HUES64 (cell line): ENCODE measurements around the gene CFAP99.

Experiments used
- H3K27ac ChIP-seq: 2 replicates; pipeline ENCODE4 v1.7.0; 2013; ENCODE audit warnings: low read depth, low read length, inconsistent platforms
- H3K27me3 ChIP-seq: 2 replicates; pipeline ENCODE4 v1.6.1; 2013; ENCODE audit warnings: mild to moderate bottlenecking, low read length; ENCODE audit not compliant: insufficient read depth
- H3K36me3 ChIP-seq: 2 replicates; pipeline ENCODE4 v1.6.1; 2013; ENCODE audit warnings: mild to moderate bottlenecking, low read length; ENCODE audit not compliant: insufficient read depth
- H3K4me1 ChIP-seq: 2 replicates; pipeline ENCODE4 v1.6.1; 2013; ENCODE audit warnings: mild to moderate bottlenecking, low read length, moderate library complexity; ENCODE audit not compliant: insufficient read depth
- H3K4me3 ChIP-seq: 2 replicates; pipeline ENCODE4 v1.5.1; 2013; ENCODE audit warnings: mild to moderate bottlenecking, low read length, moderate library complexity
- H3K9ac ChIP-seq: 2 replicates; pipeline ENCODE4 v1.6.1; 2013; ENCODE audit warnings: mild to moderate bottlenecking, low read depth, low read length
- H3K9me3 ChIP-seq: 2 replicates; pipeline ENCODE4 v1.6.1; 2013; ENCODE audit warnings: low read depth, low read length; ENCODE audit not compliant: insufficient read depth
- WGBS: fragments of 150-250, 120-280 bp; methylation state at CpG from one replicate; pipeline ENCODE4 v1.1.7; 2013; ENCODE audit warnings: missing lambda C conversion rate; 5-methylcytosine and 5-hydroxymethylcytosine counted together

Gene CFAP99

DNA sequence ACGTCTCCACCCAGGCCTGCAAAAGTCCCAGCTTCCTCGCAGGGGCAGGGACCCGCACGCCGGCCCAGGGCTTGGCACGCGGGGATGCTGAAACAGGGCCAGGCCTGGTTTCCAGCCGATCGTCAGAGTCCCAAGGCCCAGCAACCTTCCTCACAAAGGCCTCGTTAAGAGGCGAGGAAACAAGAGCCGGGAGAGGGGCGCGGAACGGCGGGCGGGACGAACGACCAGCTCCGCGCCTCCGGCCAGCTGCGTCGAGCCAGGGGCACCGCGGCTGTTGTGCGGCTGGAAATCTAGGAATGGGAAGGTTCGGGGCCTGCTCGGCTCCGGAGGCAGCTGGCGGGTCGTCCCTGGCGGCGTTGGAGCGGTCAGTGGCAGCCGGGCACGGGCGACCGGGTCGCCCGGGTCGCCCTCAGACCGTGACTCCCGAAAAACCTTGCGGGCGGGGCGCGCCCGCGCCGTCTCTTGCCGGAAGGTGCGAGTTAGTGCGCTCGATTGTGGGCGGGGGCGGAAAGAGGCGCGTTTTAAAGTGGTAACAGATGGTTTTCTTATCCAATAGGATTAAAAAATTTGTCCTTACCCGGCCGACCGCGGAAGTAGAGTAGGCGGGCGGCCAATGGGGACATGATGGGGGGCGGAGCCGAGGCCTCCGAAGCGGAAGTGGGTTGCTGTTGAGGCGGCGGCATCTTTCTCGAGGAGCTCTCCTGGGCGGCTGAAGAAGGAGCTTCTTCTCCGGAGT, 49.9 kb downstream of the CFAP99 start, which contains the start of gene RNF4:
Gene RNF4, plus strand, starts transcription at position 651 of the 736 bp plus-strand sequence. CDS start 21,388 bp downstream, outside the sequence.
- Histone ChIP-seq H3K9ac (peak within 1 kb of the TSS; percentile 95), H3K27ac (peak within 1 kb of the TSS; percentile 94), H3K4me3 (peak within 1 kb of the TSS; percentile 99), H3K9me3 (no peaks in the 10 kb centered on the region), H3K27me3 (peaks cover 4% of the 10 kb centered on the region), H3K4me1 (peaks cover 6% of the 10 kb centered on the region), H3K36me3 (peaks cover 27% of the 10 kb centered on the region)
- under 1% methylated on average over 74 of the region's 74 CpGs for WGBS

DNA sequence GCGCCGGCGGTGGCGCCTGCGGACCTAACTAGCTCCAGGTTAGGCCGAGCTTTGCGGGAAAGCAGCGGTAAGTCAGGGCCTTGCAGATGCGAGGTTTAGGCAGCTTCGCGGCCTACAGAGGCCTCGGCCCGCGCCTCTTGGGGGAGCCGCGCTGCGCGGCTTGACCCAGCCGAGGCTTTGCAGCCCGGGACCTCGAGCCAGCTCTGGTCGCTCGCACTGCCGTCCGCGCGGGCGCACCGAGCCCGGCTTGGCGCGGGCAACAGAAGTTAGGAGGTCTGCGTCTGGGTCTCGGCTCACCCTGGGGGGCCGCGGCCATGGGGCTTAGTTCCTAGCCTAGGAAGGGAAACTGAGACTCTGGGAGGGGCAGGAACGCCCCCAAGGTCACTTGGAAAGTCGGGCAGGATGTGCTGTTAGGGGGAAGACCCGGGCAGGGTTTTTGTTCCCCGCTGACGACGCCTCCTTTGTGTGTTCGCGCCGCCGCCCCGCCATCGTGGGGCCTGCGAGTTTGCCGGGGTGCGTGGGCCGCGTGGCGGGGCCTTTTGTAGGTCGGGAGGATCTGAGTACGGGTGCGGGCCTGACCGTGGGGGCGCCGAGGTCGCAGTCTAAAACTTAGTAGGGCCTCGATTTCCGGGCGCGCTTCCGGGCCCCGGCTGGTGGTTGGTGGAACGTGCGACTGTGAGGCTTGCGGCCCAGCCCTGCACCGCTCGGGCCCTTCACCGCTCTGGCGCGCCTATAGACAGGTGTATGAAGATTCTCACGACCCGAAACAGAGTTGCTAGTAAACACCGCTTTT, 50.6 kb downstream of the CFAP99 start:
- H3K9me3 ChIP-seq = no peaks in the 10 kb centered on the region
- under 1% methylated on average over 78 of the region's 78 CpGs for WGBS
- H3K4me1 ChIP-seq = peaks cover 6% of the 10 kb centered on the region
- peak overlapping the region; percentile 99 for H3K4me3 ChIP-seq
- H3K9ac ChIP-seq = peak overlapping the region; percentile 95
- H3K27me3 ChIP-seq = no peaks in the 10 kb centered on the region
- peak overlapping the region; percentile 94 for H3K27ac ChIP-seq
- peaks cover 30% of the 10 kb centered on the region for H3K36me3 ChIP-seq

DNA sequence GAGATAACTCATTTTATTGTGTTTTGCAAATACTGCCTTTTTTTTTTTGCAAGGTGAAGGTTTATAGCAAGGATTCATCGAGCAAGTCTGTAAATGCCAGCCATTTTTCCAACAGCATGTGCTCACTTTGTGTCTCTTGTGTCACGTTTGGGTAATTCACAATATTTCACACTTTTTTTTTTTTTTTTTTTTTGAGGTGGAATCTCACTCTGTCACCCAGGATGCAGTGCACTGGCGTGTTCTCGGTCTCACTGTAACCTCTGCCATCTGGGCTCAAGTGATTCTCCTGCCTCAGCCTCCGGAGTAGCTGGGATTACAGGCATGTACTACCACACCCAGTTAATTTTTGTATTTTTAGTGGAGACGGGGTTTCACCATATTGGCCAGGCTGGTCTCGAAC, 52.0 kb downstream of the CFAP99 start:
- peaks cover 37% of the 10 kb centered on the region for H3K36me3 ChIP-seq
- peak overlapping the region; percentile 99 for H3K4me3 ChIP-seq

DNA sequence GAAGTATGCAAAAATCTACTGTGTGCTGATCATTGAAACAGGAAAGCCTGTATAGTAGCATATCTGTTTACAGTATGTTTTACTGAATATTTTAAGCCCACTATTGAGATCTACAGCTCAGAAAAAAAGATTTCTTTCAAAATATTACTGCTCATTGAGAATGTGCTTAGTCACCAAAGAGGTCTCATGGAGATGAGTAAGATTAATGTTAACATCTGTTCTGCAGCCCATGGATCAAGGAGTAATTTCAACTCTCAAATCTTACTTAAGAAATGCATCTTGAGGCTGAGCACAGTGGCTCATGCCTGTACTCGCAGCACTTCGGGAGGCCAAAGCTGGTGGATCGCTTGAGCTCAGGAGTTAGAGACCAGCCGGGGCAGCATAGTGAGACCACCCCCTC, 53.4 kb downstream of the CFAP99 start:
- 100% methylated on average over 4 of the region's 4 CpGs for WGBS
- no peaks in the 10 kb centered on the region for H3K27me3 ChIP-seq
- H3K4me1 ChIP-seq = peaks cover 12% of the 10 kb centered on the region
- H3K4me3 ChIP-seq = no peak overlapping the region
- H3K36me3 ChIP-seq = peaks cover 42% of the 10 kb centered on the region
- H3K27ac ChIP-seq = no peak overlapping the region
- H3K9ac ChIP-seq = no peak overlapping the region
- no peaks in the 10 kb centered on the region for H3K9me3 ChIP-seq

More for the DNA sequence above, 52.0 kb downstream of the CFAP99 start:
- Histone ChIP-seq H3K4me1 (peaks cover 10% of the 10 kb centered on the region), H3K9me3 (no peaks in the 10 kb centered on the region), H3K27me3 (no peaks in the 10 kb centered on the region), H3K9ac (peak overlapping the region; percentile 95; the same call in 1 of the 2 replicates), H3K27ac (no peak overlapping the region)
- 92% methylated on average over 6 of the region's 7 CpGs for WGBS

DNA sequence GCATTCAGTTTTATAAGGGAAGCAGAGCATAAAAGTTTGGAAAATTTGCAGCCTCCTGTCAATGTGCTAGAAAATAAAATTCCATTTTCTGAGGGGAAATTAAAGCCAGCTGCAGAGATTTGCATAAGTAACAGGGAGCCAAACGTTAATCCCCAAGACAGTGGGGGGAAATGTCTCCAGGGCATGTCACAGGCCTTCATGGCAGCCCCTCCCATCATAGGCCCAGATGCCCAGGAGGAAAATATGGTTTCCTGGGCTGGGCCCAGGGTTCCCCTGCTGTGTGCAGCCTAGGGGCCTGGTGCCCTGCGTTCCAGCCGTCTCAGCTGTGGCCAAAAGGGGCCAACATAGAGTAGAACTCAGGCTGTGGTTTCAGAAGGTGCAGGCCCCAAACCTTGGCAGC, 59.5 kb downstream of the CFAP99 start:
- Histone ChIP-seq H3K4me3 (no peak overlapping the region), H3K4me1 (peaks cover 24% of the 10 kb centered on the region), H3K9ac (no peak overlapping the region), H3K27me3 (no peaks in the 10 kb centered on the region), H3K27ac (no peak overlapping the region), H3K36me3 (peaks cover 16% of the 10 kb centered on the region), H3K9me3 (no peaks in the 10 kb centered on the region)
- WGBS = 44% methylated on average over 3 of the region's 3 CpGs

DNA sequence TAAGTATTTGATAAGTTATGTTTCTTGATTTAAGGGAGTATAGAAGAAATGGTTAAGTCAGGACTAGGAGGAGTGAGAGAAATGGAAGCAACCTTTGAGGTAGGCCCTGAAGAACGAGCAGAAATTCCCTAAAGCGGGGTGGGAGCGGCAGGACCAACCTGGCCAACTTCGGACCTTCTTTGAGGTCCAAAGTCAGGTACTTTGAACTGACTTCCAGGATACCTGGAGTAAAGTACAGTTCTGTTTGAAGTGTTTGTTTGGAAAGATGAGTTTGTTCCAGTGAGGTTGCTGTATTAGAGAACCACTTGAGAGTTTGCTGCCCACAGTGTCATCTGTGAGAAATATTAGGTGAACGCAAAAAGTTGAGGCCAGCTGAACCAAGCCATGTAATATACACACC, 61.9 kb downstream of the CFAP99 start:
- Histone ChIP-seq H3K27me3 (no peaks in the 10 kb centered on the region), H3K9ac (no peak overlapping the region), H3K36me3 (peaks cover 7% of the 10 kb centered on the region; the same call in 1 of the 2 replicates), H3K27ac (no peak overlapping the region), H3K4me1 (peaks cover 30% of the 10 kb centered on the region), H3K9me3 (no peaks in the 10 kb centered on the region), H3K4me3 (no peak overlapping the region)
- 96% methylated on average over 5 of the region's 5 CpGs for WGBS

DNA sequence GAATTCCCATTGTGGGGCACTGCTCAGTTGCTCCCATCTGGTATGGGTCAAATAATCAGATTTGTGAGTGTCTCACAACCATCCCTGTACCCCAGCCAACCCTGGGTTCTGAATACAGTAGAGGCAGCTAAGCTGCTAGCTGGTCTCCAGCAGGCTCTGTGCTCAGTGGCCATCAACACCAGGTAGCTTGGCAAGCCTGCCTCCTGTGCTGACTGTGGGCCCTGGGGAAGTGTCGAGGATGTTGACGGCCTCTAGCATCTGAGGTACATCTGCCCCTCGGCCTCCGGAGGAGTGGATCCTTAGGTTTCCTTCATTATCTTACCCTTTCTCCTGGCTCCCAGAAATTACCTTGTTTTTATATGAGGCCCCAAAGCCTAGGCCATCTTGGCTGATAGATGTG, 63.4 kb downstream of the CFAP99 start:
- Histone ChIP-seq H3K27ac (peak overlapping the region; percentile 4; the same call in 1 of the 2 replicates), H3K4me1 (peaks cover 28% of the 10 kb centered on the region), H3K27me3 (no peaks in the 10 kb centered on the region), H3K9me3 (no peaks in the 10 kb centered on the region), H3K36me3 (no peaks in the 10 kb centered on the region; the same call in 1 of the 2 replicates), H3K4me3 (no peak overlapping the region), H3K9ac (no peak overlapping the region)
- 88% methylated on average over 4 of the region's 4 CpGs for WGBS

DNA sequence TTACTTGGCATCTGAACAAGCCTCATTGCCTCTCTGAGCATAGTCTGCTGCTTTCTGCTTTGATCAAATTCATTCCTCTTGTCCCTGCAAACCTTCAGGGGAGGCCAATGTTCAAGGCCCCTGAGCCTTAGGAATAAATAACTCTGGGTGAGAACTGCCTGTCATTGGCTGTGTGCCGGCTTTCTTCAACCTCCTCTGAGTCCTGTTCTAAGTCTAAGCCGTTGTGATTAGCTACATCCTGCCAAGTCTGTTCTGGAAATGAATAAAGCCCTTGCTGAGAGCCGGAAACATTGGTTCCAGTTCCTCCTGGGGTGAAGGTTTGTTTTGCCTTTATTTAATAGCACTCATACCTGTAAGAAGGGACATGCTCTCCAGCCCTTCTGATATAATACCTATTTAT, 63.9 kb downstream of the CFAP99 start:
- peaks cover 26% of the 10 kb centered on the region for H3K4me1 ChIP-seq
- no peaks in the 10 kb centered on the region for H3K27me3 ChIP-seq
- H3K36me3 ChIP-seq = peaks cover under 1% of the 10 kb centered on the region; the same call in 1 of the 2 replicates
- H3K4me3 ChIP-seq = no peak overlapping the region
- H3K9ac ChIP-seq = no peak overlapping the region
- no peak overlapping the region for H3K27ac ChIP-seq
- no peaks in the 10 kb centered on the region for H3K9me3 ChIP-seq
- WGBS = 81% methylated on average over 3 of the region's 3 CpGs

DNA sequence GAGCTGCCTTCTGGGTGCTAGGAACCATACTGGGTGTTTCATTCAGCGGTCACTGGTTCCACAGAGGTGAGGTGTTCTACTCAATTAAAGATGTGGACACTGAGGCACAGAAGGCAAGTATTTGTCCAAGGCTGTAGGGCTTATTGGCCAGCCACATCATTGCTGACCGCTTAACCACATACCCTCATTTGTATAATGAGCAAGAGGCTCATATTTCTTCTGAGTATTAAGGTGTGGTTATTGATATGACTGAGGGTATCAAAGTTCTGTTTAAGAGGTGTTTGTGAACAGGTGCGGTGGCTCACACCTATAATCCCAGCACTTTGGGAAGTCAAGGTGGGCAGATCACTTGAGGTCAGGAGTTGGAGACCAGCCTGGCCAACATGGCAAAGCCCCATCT, 64.5 kb downstream of the CFAP99 start:
- H3K36me3 ChIP-seq = peaks cover 4% of the 10 kb centered on the region; the same call in 1 of the 2 replicates
- no peak overlapping the region for H3K27ac ChIP-seq

DNA sequence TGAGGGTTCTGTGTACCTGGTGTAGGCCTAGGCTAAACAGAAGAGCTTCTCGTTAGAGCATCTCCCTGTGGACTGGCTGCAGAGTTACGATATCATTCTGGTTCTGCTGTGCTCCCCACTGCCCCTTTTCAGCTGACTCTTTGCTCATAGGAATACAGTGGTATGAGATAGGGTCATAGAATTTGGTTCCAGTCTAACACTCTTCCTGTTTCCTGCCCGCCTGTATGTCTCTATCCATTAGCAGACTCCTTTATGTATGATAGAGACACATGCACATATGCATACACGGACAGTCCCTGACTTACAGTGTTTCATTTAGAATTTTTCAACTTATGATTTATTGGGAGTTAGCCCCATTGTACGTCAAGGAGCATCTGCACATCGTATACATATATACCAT, 65.4 kb downstream of the CFAP99 start:
- Histone ChIP-seq H3K4me1 (peaks cover 15% of the 10 kb centered on the region), H3K27ac (no peak overlapping the region), H3K4me3 (no peak overlapping the region), H3K27me3 (no peaks in the 10 kb centered on the region), H3K9me3 (no peaks in the 10 kb centered on the region), H3K9ac (no peak overlapping the region), H3K36me3 (peaks cover 6% of the 10 kb centered on the region)
- WGBS = 87% methylated on average over 4 of the region's 6 CpGs

More for the DNA sequence above, 64.5 kb downstream of the CFAP99 start:
- Histone ChIP-seq H3K4me3 (no peak overlapping the region), H3K4me1 (peaks cover 20% of the 10 kb centered on the region), H3K27me3 (no peaks in the 10 kb centered on the region), H3K9ac (no peak overlapping the region), H3K9me3 (no peaks in the 10 kb centered on the region)
- WGBS = 90% methylated on average over 3 of the region's 3 CpGs

DNA sequence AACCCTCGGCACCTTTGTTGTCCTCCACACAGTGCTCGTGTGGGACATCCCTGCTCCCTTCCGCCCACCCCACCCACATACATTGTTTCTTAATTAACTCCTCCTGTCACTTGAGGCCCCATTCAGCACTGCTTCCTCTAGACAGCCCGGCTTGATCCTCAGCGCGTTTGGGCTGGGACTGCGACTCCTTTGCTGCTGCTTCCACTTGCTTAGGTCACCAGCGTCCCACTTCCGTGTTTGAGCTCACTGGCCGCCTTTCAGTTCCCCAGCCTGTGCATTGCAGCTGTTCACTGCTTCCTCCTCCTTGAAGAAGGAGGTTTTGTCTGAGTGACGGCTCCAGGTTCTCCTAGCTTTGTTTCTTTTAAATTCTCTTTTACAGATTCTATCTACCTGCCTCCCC, 66.2 kb downstream of the CFAP99 start:
- no peaks in the 10 kb centered on the region for H3K9me3 ChIP-seq
- H3K4me1 ChIP-seq = peaks cover 15% of the 10 kb centered on the region
- H3K4me3 ChIP-seq = no peak overlapping the region
- peaks cover 15% of the 10 kb centered on the region for H3K36me3 ChIP-seq
- H3K27me3 ChIP-seq = no peaks in the 10 kb centered on the region
- H3K27ac ChIP-seq = no peak overlapping the region
- no peak overlapping the region for H3K9ac ChIP-seq
- 69% methylated on average over 11 of the region's 11 CpGs for WGBS
